ENCODE results near the gene PDZRN3.

GRCh38 chr3:73479325-73479724, 145.4 kb downstream of the PDZRN3 start:
- no peak for TF ChIP-seq POLR2AphosphoS5 (IDR thresholded peaks at IDR 0.05)
- TF ChIP-seq CTCF (IDR thresholded peaks at IDR 0.05), result no peak
- no peak for TF ChIP-seq POLR2A (IDR thresholded peaks at IDR 0.05)
- TF ChIP-seq EP300 (IDR thresholded peaks at IDR 0.05), result no peak
